ENCODE data around the gene SLAMF7.
"Not testable (repeated sequence)": the region's sequence is repeated elsewhere in the genome, so short reads cannot be mapped to it uniquely, and the experiment has no call there.

Gene SLAMF7

GRCh38 chr1:160774886-160775719 is 36.1 kb downstream of the SLAMF7 start:
- DNase-seq (ENCODE audit: low spot score): no peak

- no peak for DNase-seq (ENCODE audit: low spot score)
Observed at GRCh38 chr1:160776178-160776577, 37.1 kb downstream of the SLAMF7 start.

- DNase-seq (ENCODE audit: low spot score): no peak
Observed at GRCh38 chr1:160777486-160778089, 38.5 kb downstream of the SLAMF7 start.

GRCh38 chr1:160778976-160779375 is 39.9 kb downstream of the SLAMF7 start:
- no peak for DNase-seq (ENCODE audit: low spot score)

- no peak for DNase-seq (ENCODE audit: low spot score)
Observed at GRCh38 chr1:160779626-160780397, 40.8 kb downstream of the SLAMF7 start.

GRCh38 chr1:160780398-160780755 is 41.3 kb downstream of the SLAMF7 start:
- no peak for DNase-seq (ENCODE audit: low spot score)

GRCh38 chr1:160781186-160781766 is 42.2 kb downstream of the SLAMF7 start:
- DNase-seq (ENCODE audit: low spot score): no peak

GRCh38 chr1:160781914-160782689 is 43.1 kb downstream of the SLAMF7 start:
- no peak for DNase-seq (ENCODE audit: low spot score)

GRCh38 chr1:160782988-160783765 is 44.1 kb downstream of the SLAMF7 start:
- DNase-seq (ENCODE audit: low spot score): not testable (repeated sequence)

- no peak for DNase-seq (ENCODE audit: low spot score)
Observed at GRCh38 chr1:160789051-160789701, 50.1 kb downstream of the SLAMF7 start.

GRCh38 chr1:160789702-160790611 is 50.9 kb downstream of the SLAMF7 start:
- no peak for DNase-seq (ENCODE audit: low spot score)

- no peak for DNase-seq (ENCODE audit: low spot score)
Observed at GRCh38 chr1:160794376-160794775, 55.3 kb downstream of the SLAMF7 start.

- DNase-seq (ENCODE audit: low spot score): no peak
Observed at GRCh38 chr1:160795951-160796383, 56.9 kb downstream of the SLAMF7 start, which contains the start of gene LY9. Gene LY9, plus strand, starts transcription at chr1:160796174. Its CDS starts 14 bp downstream, at chr1:160796188.

- no peak for DNase-seq (ENCODE audit: low spot score)
Observed at GRCh38 chr1:160797271-160797709, 58.2 kb downstream of the SLAMF7 start.

- no peak for DNase-seq (ENCODE audit: low spot score)
Observed at GRCh38 chr1:160797861-160798273, 58.8 kb downstream of the SLAMF7 start.

GRCh38 chr1:160798439-160798838 is 59.4 kb downstream of the SLAMF7 start:
- DNase-seq (ENCODE audit: low spot score): no peak

- no peak for DNase-seq (ENCODE audit: low spot score)
Observed at GRCh38 chr1:160799641-160800040, 60.6 kb downstream of the SLAMF7 start.

- DNase-seq (ENCODE audit: low spot score): no peak
Observed at GRCh38 chr1:160800142-160800541, 61.1 kb downstream of the SLAMF7 start.

Data from AG08396 (cell line).